ENCODE data around the gene TSTD1.

TSTD1 gene
- long read RNA-seq = 0 reads

DNA sequence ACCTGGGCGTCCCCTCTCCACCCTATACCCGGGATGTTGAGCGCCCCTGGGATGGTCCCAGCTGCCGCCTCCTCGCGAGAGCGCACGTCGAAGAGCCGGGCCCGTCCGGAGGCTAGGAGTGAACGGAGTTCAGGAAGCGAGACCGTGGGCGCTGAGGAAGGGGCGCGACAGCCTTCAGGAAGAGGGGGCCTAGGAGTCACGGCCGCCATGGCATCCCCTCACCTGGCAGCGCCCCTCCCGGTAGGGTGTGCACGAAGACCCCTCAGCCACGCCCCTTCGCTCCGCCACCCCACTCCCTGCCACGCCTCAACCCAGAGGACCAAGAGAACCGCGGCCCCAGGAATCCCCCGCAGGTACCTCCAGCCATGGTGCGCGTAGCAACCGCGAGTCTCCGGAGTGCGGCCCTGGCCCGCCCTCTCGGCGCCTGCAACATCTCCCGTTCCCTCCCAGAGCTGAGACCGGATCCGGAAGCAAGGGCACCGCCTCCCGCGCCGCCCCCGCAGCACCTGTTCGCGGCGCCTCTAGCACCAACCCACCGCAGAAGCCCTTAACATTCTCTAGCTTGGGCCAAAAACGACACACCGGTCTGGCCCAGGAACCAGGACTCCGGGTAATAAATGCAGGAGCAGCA lies at the start of gene TSTD1:
Gene TSTD1 (minus strand): TSS at position 442 of the 631 bp plus-strand sequence. CDS start 75 bp downstream, at position 367.
- Histone ChIP-seq H3K27me3 (ENCODE audit: insufficient read depth, poor library complexity, severe bottlenecking) (no peaks in the 10 kb centered on the region), H3K27ac (replicated peaks) (peak within 1 kb of the TSS; percentile 63), H3K4me3 (replicated peaks; ENCODE audit: insufficient read depth, low read length) (peak within 1 kb of the TSS; percentile 56)
- DNase-seq (ENCODE audit: low read depth in 1 of 2, low spot score in 1 of 2) = peak; percentile 70 to 75
- no peak for TF ChIP-seq REST (IDR thresholded peaks at IDR 0.05; ENCODE audit: insufficient replicate concordance, low read depth)
- TF ChIP-seq CTCF (IDR thresholded peaks at IDR 0.05; ENCODE audit: insufficient read depth, low read length) = no peak
- TF ChIP-seq POLR2AphosphoS5 (IDR thresholded peaks at IDR 0.05; ENCODE audit: low read depth) = peak; percentile 76
- TF ChIP-seq SPI1 (IDR thresholded peaks at IDR 0.05; ENCODE audit: borderline replicate concordance, low read depth) = no peak
- TF ChIP-seq GABPA (IDR thresholded peaks at IDR 0.05; ENCODE audit: low read depth) = peak; percentile 87

- TF ChIP-seq SPI1 (IDR thresholded peaks at IDR 0.05; ENCODE audit: borderline replicate concordance, low read depth) (no peak), REST (IDR thresholded peaks at IDR 0.05; ENCODE audit: insufficient replicate concordance, low read depth) (no peak), GABPA (IDR thresholded peaks at IDR 0.05; ENCODE audit: low read depth) (no peak), CTCF (IDR thresholded peaks at IDR 0.05; ENCODE audit: insufficient read depth, low read length) (no peak), POLR2AphosphoS5 (IDR thresholded peaks at IDR 0.05; ENCODE audit: low read depth) (no peak)
- no peak overlapping the region for H3K4me3 ChIP-seq (replicated peaks; ENCODE audit: insufficient read depth, low read length)
- no peaks in the 10 kb centered on the region for H3K27me3 ChIP-seq (ENCODE audit: insufficient read depth, poor library complexity, severe bottlenecking)
- no peak for DNase-seq (ENCODE audit: low read depth in 1 of 2, low spot score in 1 of 2)
- H3K27ac ChIP-seq (replicated peaks) = no peak overlapping the region
Observed at GRCh38 chr1:161086457-161086856, 47.7 kb upstream of the TSTD1 start.

DNA sequence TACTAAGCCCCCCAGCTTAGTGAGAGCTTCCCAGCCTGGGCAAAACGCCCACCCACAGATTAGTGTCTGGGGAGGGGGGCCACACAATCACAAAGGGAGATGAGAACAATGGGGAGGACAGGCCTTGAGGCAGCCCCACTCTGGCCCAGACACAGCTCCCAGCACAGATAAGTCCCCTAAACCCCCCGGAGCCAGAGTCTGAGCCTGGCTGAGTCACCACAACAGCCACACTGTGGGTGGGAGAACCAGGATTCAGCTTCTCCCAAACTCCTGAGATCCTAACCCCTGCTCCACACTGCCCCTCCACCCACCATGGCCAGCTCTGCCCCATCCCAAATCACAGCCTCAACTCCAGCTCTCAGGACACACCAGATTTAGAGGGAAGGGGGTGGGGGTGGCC lies 46.4 kb upstream of the TSTD1 start:
- TF ChIP-seq POLR2AphosphoS5 (IDR thresholded peaks at IDR 0.05; ENCODE audit: low read depth) = no peak
- no peak for TF ChIP-seq GABPA (IDR thresholded peaks at IDR 0.05; ENCODE audit: low read depth)
- TF ChIP-seq REST (IDR thresholded peaks at IDR 0.05; ENCODE audit: insufficient replicate concordance, low read depth) = no peak
- no peak for TF ChIP-seq SPI1 (IDR thresholded peaks at IDR 0.05; ENCODE audit: borderline replicate concordance, low read depth)
- no peak for TF ChIP-seq CTCF (IDR thresholded peaks at IDR 0.05; ENCODE audit: insufficient read depth, low read length)
- Histone ChIP-seq H3K4me3 (replicated peaks; ENCODE audit: insufficient read depth, low read length) (no peak overlapping the region), H3K27ac (replicated peaks) (no peak overlapping the region), H3K27me3 (ENCODE audit: insufficient read depth, poor library complexity, severe bottlenecking) (no peaks in the 10 kb centered on the region)
- DNase-seq (ENCODE audit: low read depth in 1 of 2, low spot score in 1 of 2) = no peak

Data from HL-60 (cell line).